Stimulated activated CD8-positive, alpha-beta memory T cell treated with anti-CD3 and anti-CD28 coated beads, Interleukin-15, amount 100 ng/mL, for 48 hours (primary cell): ENCODE measurements around the gene RHBDD1.

ENCODE experiments used
- DNase-seq, 2 donors: peaks; one replicate each; pipeline ENCODE4 v3.0.0-alpha.2; 2020; ENCODE audit warnings: low read depth in 2 of 2

The RHBDD1 gene, protein sequence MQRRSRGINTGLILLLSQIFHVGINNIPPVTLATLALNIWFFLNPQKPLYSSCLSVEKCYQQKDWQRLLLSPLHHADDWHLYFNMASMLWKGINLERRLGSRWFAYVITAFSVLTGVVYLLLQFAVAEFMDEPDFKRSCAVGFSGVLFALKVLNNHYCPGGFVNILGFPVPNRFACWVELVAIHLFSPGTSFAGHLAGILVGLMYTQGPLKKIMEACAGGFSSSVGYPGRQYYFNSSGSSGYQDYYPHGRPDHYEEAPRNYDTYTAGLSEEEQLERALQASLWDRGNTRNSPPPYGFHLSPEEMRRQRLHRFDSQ

DNA sequence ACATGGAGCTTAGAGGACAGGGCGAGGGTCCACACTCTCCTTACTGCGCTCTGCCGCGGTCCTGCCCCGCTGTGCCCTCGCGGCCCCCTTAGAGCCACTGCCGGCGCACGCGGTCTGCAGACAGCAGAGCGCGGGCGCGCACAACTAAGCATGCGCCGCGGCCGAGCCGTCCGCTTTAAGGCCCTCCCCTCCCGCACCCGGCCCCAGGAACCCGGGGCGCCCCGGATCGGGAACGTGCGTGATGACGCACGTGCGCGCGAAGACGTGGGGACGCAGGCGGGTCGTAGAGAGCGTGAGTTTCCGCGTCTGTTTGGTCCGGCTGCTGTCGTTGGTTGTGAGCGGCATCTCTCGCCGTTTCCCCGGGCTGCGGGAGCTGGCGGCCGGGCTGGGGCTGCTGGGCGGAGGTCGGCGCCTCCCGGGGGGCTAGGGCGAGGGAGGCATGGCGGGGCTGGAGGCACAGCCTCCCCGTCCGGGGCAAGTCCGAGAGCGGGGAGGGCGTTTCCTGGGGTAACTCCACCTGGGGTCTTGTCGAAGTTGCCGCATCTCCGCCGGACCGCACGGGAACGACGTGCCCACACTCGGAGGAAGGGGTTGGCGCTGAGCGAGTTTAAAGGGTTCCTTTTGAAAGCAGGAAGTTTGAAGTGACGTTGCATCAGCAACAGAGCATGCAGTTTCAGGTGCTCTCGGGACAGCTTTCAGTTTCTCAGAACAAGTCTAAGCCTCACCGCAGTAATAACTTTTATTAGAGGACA lies at the start of gene RHBDD1:
TSS of gene RHBDD1 (plus strand) at position 259 of the 752 bp plus-strand sequence. CDS start 28,640 bp downstream, outside the sequence.
- peak; percentile 90 to 91 for DNase-seq

DNA sequence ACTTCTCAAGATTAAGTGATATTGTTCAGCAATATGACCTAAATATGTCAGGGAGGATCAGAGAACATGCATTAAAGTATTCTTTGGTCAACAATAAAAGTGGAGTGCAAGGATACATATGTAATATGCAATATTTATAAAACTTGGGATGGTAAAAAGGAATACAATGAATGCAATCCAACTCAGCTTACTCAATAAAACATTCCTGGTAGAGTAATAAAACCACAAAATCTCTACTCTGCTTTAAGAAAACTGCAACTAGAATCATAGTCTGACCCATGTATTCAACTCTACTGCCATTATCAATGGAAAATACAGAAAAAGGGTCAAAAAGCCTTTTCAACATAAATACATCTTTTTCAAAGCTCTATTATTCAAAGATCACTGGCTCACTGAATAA lies 47.8 kb upstream of the RHBDD1 start:
- no peak for DNase-seq

DNA sequence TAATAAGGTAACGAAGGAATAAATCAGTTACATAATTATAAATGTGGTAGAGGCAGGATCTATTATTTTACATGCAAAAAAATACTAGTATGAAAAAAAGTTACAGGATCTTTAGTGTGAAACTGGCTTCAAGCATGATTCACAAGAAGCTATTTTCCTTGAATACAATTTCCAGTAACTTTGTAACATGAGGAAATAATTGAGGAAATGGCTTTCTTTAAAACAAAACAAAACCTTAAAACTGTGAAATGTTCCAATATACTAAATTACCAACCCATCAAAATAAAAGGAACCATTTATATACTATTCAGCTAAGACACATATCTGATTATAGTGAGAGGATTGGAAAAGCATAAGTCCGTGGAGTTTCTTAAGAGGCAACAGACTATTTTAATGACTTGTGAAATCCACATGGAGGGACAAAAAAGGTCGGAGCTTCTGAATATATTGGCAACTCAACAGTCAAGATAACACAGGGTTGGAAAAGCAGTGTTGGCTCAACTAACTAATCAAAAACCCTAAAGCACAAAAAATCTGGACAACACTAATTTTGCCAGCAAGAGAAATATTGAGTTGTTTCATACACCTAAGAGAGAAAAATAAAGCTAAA lies 46.9 kb upstream of the RHBDD1 start:
- no peak for DNase-seq

DNA sequence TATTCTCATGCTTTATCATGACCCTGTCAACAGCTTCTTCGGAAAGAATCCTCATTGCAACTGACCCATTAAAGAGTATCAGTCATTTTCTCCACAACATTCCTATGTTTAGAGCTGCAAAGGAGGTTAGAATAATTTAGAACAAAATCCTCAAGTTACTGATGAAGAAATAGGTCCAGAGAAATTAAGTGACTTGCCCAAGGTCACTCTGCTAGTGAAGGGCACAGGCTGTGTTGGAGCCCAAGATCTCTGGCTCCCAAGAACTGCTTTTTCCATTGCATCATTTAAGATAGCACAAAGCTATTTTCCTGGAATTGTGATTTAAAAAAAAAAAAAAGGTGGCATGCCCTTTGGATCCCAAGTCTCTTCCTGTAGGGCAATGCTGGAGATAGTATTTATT lies 45.8 kb upstream of the RHBDD1 start:
- no peak for DNase-seq

DNA sequence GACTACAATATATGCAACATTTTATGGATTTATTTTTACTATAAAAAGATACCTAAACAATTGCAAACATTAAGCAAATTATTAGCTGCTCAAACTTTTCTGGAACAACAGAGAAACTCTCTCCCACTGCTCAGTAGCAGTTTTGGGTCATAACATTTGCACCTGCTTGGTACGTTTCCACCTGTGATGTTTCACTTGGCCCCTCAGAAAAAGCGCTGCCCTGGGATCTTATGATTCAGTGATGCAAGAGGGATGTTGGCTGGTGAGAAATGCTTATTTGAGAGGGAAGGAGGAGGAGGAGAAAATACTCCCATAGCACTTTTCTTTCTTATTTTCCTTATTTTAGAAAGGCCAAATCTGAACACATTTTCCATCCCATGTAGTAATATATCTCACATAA lies 45.4 kb upstream of the RHBDD1 start:
- DNase-seq: no peak

DNA sequence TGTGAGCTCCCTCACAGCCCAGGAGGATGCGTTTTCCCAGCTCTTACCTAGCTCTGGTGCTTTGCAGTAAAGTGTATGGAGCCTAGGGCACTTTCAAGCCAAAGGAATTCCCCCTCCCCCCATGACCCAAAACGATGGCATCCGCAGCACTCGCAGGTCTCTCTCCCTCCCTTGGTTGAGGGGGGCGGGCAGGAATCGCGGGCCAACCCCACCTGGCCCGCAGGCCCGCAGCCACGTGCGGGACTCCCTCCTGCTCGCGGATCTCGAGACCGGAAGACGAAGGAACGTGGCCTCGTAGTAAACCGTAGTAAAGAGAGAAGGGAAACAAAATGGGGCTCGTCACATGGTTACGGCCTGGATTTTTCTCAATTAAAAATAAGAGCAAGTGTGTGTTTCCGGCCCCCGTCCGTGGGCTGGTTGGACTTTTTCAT lies 44.8 kb upstream of the RHBDD1 start:
- peak in 1 of 2 donors; percentile 17 for DNase-seq

DNA sequence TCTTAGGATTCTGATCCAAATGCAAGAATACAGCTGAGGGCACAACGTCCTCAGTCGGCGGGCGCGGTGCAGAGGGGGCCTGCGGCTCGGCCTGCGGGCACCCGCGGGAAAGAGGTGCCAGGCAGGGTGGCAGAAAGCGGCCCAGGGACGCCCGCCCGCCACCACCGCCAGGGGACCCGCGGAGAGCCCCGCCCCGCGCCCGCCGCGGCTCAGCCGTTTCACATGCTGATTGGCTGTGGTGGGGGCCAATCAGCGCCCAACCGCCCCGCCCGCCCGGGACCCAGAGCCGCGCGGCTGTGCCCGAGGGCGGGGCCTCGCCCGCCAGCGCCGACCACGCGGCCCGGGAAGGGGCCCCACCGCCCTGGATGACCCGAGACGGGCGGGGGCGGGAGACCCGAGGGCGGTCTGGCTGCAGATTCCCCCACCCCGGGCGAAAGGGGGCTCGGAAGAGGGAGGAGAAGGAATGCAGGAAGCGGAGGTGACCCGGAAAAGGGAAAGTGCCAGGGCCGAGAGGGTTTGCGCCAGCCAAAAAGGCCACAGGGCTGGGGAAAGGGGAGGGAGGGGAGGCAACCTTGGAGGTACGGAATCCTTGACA lies 44.3 kb upstream of the RHBDD1 start:
- DNase-seq: peak; percentile 86 to 93

DNA sequence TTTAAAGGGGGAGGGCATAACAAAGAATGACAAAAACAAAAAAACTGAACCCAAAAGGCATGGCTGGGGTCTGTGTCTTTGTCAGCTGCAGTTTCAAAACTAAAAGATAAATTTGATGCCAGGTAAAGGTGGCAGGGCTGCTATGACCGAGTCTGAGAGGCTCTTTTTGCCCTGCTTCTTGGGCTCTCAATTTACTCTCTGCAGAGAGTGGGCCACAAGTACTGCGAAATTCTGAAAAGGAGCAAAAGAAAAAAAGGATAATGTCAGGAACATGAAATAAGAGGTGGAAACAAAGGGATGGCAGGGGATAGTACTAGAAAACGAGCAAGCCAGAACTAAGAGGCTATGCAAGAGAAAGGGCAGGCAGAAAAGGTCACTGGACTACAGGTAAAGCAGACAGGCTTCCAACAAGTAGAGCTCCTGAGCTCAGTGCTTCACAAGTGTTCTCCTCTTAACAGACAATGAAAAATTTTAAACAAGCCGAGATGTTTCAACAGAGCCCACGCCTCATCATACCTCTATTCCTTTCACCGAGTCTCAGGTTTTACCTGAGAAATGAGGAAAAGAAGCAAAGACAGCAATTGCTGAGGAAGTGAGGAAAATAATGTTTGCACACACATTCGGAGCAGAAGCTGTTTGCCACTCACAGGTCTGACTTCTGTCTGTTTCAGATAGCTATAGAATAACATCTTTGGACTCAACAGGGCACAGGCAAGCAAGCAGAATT lies 43.5 kb upstream of the RHBDD1 start:
- no peak for DNase-seq

DNA sequence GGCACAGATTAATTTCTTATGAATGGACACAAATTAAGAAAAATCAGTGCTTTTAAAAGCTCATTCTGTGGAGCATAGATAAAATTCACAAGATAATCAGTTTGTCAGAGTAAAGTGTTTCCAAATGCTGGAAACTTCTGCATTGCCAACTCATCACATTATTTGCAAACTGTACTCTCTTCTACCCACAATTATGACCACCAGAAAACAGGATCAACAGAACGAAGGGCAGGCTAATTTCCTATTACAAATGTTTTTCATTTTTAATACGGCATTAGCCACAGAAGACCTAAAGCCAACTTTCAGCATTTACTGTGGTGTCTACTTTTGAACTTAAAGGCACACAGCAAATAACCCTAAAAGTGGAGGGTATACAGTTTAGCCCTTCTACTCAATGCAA lies 42.2 kb upstream of the RHBDD1 start:
- DNase-seq: no peak

DNA sequence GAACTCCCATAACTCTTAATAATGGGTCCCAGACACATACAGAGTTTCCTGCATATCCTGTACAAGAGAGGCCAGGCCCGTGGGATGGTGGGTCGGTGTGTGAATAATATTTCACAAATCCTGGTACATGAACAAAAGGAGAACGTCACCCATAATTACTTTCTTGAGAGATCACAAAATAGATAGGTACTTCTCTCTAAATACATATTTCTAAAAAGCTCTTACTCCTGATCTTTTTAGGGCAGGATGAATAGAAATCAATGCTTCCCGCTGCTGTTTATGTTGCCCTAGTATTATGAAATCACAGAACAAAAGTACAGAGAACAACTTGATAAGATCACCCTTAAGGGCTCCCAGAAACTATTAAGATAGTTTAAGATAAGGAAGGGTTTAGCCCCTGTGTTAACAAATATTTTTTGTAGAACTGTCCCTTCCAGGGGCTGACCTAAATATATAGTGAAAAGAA lies 41.6 kb upstream of the RHBDD1 start:
- DNase-seq: no peak

DNA sequence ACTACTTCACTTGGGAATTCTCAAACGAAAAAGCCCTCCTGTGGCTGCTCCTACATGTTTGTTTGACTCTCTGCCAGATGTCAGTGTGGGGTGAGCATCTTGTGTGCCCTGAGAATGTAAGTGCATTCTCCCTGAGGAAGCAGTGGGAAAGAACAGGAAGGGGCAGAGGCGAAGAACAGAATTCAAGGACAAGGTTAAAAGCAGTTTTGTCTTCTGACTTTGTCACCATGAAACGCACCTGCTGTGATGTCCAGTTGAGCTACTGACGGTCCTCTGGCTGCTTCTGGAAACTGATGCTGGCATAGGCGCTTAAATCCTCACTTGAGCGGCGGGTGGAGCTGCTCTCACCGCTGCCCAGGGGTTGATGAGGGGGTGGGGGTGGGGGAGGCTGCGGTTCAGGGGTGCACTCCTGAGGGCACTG lies 41.1 kb upstream of the RHBDD1 start:
- DNase-seq: no peak

DNA sequence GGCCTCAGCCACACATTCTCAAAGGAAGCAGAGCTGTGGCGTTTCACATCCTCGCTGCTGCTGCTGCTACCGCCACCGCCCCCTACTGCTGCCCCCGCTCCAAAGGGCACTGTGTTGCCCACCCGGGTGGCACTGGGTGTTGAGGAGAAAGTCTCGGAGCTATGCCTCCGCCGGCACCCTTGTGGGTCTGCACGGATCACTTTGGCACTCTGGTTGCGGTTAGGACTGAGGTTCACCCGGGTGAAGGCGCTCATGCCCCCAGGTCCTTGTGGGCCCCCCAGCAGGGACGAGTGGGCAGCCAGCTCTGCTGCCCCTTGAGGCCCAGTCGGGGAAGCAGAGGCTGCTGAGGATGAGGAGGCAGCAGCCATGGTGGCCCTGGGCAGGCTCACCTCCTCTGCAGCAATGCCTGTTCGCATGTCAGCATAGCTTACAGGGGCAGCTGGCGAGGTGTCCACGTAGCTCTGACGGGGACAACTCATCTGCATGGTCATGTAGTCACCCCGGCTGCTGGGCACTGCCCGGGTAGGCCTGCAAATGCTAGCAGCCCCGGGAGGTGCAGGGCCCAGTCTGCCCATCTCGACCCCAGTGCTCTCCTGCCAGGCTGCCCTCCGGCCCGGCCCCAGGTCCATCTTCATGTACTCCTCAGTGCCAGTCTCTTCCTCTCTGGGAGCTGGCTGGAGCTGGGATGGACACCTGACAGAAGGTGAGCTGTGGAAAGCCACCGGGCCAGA lies 40.4 kb upstream of the RHBDD1 start:
- DNase-seq: no peak

DNA sequence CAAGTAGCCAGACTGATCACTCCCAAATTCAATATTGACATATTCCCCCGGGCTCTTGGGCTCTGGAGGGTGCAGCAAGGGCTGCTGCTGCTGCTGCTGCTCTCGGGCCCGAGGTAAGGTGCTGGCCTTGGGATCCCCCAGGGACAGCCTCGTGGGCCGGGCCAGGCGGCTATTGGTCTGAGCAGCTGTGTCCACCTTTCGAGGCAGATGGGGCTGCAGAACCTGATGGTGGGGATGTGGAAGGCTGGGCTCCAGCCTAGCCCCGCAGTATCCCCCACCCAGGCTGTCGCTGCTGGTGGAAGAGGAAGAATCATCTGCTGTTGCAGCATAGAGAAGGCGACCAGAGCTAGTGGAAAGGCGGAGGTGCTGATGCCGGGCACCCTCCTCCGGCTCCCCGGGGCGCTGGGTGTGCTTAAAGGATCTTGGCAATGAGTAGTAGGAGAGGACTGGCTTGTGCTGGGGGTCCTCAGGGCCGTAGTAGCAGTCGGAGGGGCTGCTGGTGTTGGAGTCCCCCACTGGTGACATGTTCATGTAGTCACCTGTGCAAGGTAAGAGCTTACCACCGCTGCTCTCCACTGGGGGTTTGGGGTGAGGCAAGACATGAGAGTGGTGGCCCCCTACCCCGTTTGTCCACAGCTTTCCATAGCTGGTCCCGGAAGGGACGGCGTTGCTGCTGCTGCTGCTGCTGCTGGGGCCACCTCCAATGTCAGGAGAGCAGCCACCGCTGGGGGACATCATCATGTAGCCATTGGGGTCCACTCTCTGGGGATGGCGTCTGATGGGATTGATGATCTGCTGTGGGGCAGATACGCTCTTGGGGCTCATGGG lies 39.6 kb upstream of the RHBDD1 start:
- no peak for DNase-seq

DNA sequence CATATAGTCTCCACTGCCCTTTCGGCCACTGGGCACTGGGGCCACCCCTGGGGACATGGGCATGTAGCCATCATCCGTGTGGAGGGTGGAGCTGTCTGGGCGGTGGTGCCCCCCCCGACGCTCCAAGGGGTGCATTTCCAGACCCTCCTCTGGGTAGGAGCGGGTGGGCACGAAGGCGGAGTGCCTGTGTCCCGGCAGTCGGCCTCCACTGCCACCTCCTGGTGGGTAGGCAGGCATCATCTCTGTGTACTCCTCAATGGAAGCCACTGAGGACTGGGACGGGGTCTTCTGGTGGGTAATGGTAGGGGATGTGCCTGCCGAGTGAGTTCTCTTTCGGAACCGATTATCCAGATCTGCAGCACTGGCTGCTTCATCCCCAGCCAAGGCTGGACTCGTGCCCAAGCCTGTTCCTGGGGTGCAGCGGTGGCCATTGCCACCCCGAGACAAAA lies 39.0 kb upstream of the RHBDD1 start:
- DNase-seq: no peak

DNA sequence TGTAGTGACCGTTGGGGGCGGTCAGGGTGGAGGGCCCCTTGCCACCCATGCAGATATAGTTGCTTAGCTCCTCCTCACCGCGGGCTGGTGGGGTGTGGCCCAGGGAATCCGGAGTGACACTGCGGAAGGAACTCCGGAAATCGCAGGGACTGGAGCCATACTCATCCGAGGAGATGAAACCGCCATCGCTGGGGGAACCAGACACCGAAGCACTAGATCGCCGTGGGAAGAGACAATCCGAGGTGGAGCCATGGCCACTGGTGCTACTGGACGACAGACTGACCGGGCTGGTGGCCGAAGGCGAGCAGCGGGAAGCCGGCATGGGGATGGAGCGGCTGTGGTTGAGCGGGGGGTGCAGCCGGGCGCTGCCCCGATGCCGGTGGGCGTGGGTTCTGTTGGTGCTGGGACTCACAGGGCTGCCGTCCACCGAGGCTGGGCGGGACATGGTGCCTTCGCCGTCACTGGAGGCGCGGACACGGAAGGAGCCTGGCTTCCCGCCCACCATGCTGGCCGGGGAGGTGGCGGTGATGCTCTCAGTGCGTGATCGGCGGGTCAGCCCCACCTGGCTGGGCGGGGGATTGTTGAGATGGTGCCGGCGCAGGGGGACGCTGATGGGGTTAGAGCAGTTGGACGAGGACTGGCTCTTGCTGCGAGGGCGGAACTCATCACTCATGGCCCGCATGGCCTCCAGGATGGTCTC lies 38.4 kb upstream of the RHBDD1 start:
- no peak for DNase-seq

DNA sequence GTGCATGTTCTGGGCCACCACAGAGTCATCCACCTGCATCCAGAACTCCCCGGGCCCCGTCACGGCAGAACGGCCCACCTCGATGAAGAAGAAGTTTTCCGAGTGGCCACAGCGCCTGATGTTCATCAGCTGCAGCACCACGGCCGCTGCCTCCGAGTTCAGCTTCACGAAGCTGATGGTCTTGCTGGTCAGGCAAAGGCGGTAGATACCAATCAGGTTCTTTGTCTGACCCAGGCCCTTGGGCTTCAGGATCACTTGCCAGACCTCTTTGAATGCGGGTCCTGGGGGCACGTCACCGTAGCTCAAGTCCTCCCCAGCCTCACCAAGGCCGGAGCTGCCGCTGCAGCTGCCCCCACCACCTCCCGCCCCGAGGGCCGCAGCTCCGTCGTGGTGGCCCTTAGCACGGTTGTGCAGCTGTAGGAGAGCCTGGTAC lies 37.8 kb upstream of the RHBDD1 start:
- DNase-seq: no peak

DNA sequence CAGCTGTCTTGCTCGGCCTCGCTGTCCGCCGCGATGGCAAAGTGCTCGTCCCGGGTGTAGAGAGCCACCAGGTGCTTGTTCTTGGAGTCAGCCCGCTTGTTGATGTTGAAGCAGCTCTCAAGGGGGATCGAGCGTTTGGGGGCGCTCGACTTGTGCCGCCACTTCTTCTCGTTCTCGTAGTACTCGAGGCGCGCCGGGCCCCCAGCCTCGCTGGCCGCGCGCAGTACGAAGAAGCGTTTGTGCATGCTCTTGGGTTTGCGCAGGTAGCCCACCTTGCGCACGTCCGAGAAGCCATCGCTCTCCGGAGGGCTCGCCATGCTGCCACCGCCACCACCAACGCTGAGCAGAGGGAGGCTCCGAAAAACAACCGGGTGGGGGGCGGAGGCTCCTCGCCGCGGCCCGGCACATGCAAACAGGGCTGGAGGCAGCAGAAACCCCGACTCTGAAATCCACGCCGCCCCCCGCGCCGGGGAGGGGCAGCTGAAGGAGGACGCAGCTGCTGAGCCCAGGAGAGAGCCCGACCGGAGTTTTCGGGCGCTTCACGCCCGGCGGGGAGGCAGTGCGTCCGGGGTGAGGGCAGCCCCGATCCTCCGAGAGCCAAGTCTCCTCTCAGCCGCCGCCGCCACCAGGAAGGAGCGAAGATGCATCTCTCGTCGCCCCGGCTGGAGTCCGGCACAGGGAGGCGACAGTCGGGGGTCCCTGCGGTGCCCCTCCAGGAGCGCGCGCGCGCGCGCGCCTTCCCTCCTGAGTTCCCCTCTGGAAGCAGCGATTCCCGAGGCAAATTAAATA lies 37.2 kb upstream of the RHBDD1 start:
- no peak for DNase-seq

DNA sequence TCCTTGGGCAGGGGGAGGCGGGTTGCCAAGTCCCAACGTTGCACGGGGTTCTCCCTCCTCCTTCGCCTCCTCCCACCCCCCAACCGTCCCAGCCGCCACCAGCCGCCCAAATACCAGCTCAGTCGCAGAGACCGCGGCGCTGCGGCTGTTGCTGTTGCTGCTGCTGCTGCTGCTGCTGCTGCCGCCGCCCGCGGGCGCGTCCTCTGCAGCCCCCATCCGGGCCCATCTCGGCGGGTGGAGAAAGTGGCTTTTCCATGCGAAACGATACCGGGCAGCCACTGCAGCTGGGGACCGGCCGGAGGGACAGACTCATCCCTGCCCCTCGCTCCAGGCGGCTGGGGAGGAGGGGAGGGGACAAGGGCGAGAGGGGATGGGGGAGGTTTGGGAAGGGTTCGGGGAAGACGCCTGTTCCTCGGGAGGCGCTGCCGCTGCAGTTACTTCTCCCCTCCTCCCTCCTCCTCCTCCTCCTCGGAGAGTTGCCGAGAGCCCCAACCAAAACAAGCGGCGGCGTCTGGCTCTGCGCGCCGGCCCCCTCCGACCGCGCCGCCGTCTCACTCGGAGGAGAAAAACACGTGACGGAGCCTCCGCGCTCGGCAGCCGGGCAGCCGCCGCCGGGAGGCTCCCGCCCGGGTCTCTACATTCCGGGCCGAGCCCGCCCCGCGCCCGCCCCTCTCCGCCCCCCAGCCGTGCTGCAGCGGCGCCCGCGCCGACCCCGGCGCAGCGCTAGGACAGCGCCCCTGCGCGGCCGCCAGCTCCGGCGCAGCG lies 36.5 kb upstream of the RHBDD1 start, which contains the start of gene IRS1:
TSS of gene IRS1 (minus strand) at position 610 of the 765 bp plus-strand sequence. CDS start 1,082 bp downstream, outside the sequence.
- DNase-seq: peak; percentile 58 to 65
